Common myeloid progenitor, CD34-positive (primary cell): ENCODE results near the gene GUCA1A.
"Not testable (repeated sequence)": the region's sequence is repeated elsewhere in the genome, so short reads cannot be mapped to it uniquely, and the experiment has no call there.

Experiments used
- CTCF ChIA-PET: fragments of 350-600 bp; sonication (Branson Sonifier 250); formaldehyde crosslinking; loops from one replicate; lab custom pipeline; 2021; ENCODE audit warnings: antibody characterized with exemption; lab: Charles Lee
- POLR2A ChIA-PET: fragments of 350-600 bp; sonication (Branson Sonifier 250); formaldehyde crosslinking; loops from one replicate; lab custom pipeline; 2021; ENCODE audit warnings: antibody characterized with exemption; lab: Charles Lee
- DNase-seq, 3 donors: peaks; one replicate each; pipeline versions ENCODE4 v3.0.0 to v3.0.0-alpha.2; 2013
- H3K27ac ChIP-seq, 2 experiments: 1 replicate in 1 of 2; 2 replicates in 1 of 2; pipeline ENCODE4 v1.7.0; 2013; ENCODE audit warnings: inconsistent platforms in 2 of 2, low read length in 2 of 2, mild to moderate bottlenecking in 2 of 2, low read depth in 1 of 2, moderate library complexity in 1 of 2; ENCODE audit not compliant: severe bottlenecking in 2 of 2, insufficient read depth in 1 of 2, poor library complexity in 1 of 2
- H3K27me3 ChIP-seq, 5 experiments: replicated peaks in 2 of 5; 1 replicate in 3 of 5; 2 replicates in 2 of 5; pipeline versions ENCODE4 v1.6.1 to v1.7.0; 2013; ENCODE audit warnings: low read length in 4 of 5, mild to moderate bottlenecking in 2 of 5, moderate library complexity in 2 of 5, inconsistent platforms in 1 of 5; ENCODE audit not compliant: insufficient read depth in 5 of 5, control insufficient read depth in 4 of 5
- H3K36me3 ChIP-seq, 4 experiments: 1 replicate in 2 of 4; 2 replicates in 2 of 4; pipeline versions ENCODE4 v1.6.1 to v1.7.0; 2013; ENCODE audit warnings: low read length in 3 of 4, control low read depth in 1 of 4, mild to moderate bottlenecking in 1 of 4; ENCODE audit not compliant: control insufficient read depth in 4 of 4, insufficient read depth in 4 of 4
- H3K4me1 ChIP-seq, 4 experiments: 1 replicate in 3 of 4; 2 replicates in 1 of 4; pipeline versions ENCODE4 v1.6.1 to v1.7.1; 2013; ENCODE audit warnings: low read length in 3 of 4, mild to moderate bottlenecking in 3 of 4, control low read depth in 1 of 4, inconsistent platforms in 1 of 4, moderate library complexity in 1 of 4; ENCODE audit not compliant: control insufficient read depth in 4 of 4, insufficient read depth in 4 of 4; ENCODE audit errors: control extremely low read depth in 1 of 4
- H3K4me3 ChIP-seq, 7 experiments: 1 replicate in 4 of 7; 2 replicates in 3 of 7; pipeline versions ENCODE4 v1.5.1 to v1.7.0; 2013; ENCODE audit warnings: mild to moderate bottlenecking in 7 of 7, low read length in 6 of 7, moderate library complexity in 6 of 7, inconsistent platforms in 2 of 7, low read depth in 2 of 7, control low read depth in 1 of 7; ENCODE audit not compliant: insufficient read depth in 4 of 7, control insufficient read depth in 1 of 7; ENCODE audit errors: extremely low read depth in 1 of 7
- H3K9me3 ChIP-seq, 5 experiments: 1 replicate in 4 of 5; 2 replicates in 1 of 5; pipeline versions ENCODE4 v1.6.1 to v1.7.1; 2013; ENCODE audit warnings: low read length in 4 of 5, mild to moderate bottlenecking in 2 of 5, inconsistent platforms in 1 of 5, low read depth in 1 of 5, moderate library complexity in 1 of 5; ENCODE audit not compliant: control insufficient read depth in 4 of 5, insufficient read depth in 2 of 5; ENCODE audit errors: control extremely low read depth in 1 of 5
- WGBS: methylation state at CpG from one replicate; pipeline ENCODE4 v1.1.5; 2013; ENCODE audit not compliant: insufficient coverage; 5-methylcytosine and 5-hydroxymethylcytosine counted together

The GUCA1A gene

GRCh38 chr6:42202131-42202915 lies 29.2 kb downstream of the GUCA1A start:
- POLR2A ChIA-PET, H3K4me1 ChIP-seq, H3K9me3 ChIP-seq, H3K27ac ChIP-seq, H3K4me3 ChIP-seq, DNase-seq, H3K27me3 ChIP-seq: not testable (repeated sequence)
- H3K36me3 ChIP-seq = peaks cover 4 to 21% (median 11%) of the 10 kb centered on the region in 4 experiments
- CTCF ChIA-PET = interaction anchor here (0.9 to 1.8 kb wide), 4 partner anchors 12 to 76 kb away, joined by 3 to 7 read pairs (median 4); no protein-coding TSS in a partner anchor
- WGBS = 94% methylated on average over 9 of the region's 13 CpGs

- CTCF ChIA-PET = interaction anchor here (0.9 to 1.8 kb wide), 2 partner anchors 12 to 13 kb away, joined by 3 to 7 read pairs; no protein-coding TSS in a partner anchor
- POLR2A ChIA-PET = no interaction called here
Measured at GRCh38 chr6:42203183-42203582, 30.0 kb downstream of the GUCA1A start.

GRCh38 chr6:42204768-42205282 lies 31.7 kb downstream of the GUCA1A start:
- H3K27me3 ChIP-seq = no peaks in the 10 kb centered on the region
- peaks cover 9 to 40% (median 22%) of the 10 kb centered on the region in 4 experiments for H3K36me3 ChIP-seq
- H3K4me1 ChIP-seq = no peaks in the 10 kb centered on the region
- CTCF ChIA-PET = interaction anchor here (2.2 kb wide), 1 partner anchor 10 kb away, joined by 6 read pairs; no protein-coding TSS in a partner anchor
- WGBS = 100% methylated on average over 1 of the region's 4 CpGs
- POLR2A ChIA-PET = interaction anchor here (0.7 kb wide), 1 partner anchor 1681 kb away, joined by 6 read pairs; no protein-coding TSS in a partner anchor
- DNase-seq = no peak
- no peak overlapping the region for H3K4me3 ChIP-seq
- no peak overlapping the region for H3K27ac ChIP-seq
- no peaks in the 10 kb centered on the region for H3K9me3 ChIP-seq

More at GRCh38 chr6:42203183-42203582, 30.0 kb downstream of the GUCA1A start:
- Histone ChIP-seq H3K27ac (no peak overlapping the region), H3K27me3 (no peaks in the 10 kb centered on the region), H3K36me3 (peaks cover 4 to 29% (median 12%) of the 10 kb centered on the region in 4 experiments), H3K4me1 (no peaks in the 10 kb centered on the region), H3K9me3 (no peaks in the 10 kb centered on the region), H3K4me3 (no peak overlapping the region)
- DNase-seq = no peak
- 100% methylated on average over 3 of the region's 3 CpGs for WGBS

GRCh38 chr6:42207559-42207958 lies 34.4 kb downstream of the GUCA1A start:
- 100% methylated on average over 2 of the region's 2 CpGs for WGBS
- POLR2A ChIA-PET, H3K9me3 ChIP-seq, H3K4me1 ChIP-seq, H3K27ac ChIP-seq, DNase-seq, CTCF ChIA-PET, H3K4me3 ChIP-seq, H3K27me3 ChIP-seq: not testable (repeated sequence)
- peaks cover 16 to 62% (median 37%) of the 10 kb centered on the region in 4 experiments for H3K36me3 ChIP-seq

GRCh38 chr6:42210551-42210950 lies 37.4 kb downstream of the GUCA1A start:
- Histone ChIP-seq H3K27ac (no peak overlapping the region), H3K4me1 (peaks cover 0 to 4% (median 0%) of the 10 kb centered on the region in 4 experiments), H3K9me3 (no peaks in the 10 kb centered on the region), H3K27me3 (no peaks in the 10 kb centered on the region), H3K4me3 (no peak overlapping the region), H3K36me3 (peaks cover 17 to 70% (median 40%) of the 10 kb centered on the region in 4 experiments)
- CTCF ChIA-PET = no interaction called here
- no CpG with 5 or more reads among the region's 1 CpG for WGBS
- POLR2A ChIA-PET = no interaction called here
- no peak for DNase-seq

- Histone ChIP-seq H3K9me3 (no peaks in the 10 kb centered on the region), H3K4me3 (no peak overlapping the region), H3K27ac (no peak overlapping the region), H3K4me1 (peaks cover under 1 to 13% (median 5%) of the 10 kb centered on the region in 4 experiments), H3K27me3 (no peaks in the 10 kb centered on the region), H3K36me3 (peaks cover 17 to 61% (median 38%) of the 10 kb centered on the region in 4 experiments)
- ChIA-PET CTCF (no interaction called here), POLR2A (no interaction called here)
- DNase-seq = no peak
- WGBS = 100% methylated on average over 1 of the region's 6 CpGs
Measured at GRCh38 chr6:42211726-42212125, 38.6 kb downstream of the GUCA1A start.

- ChIA-PET POLR2A (no interaction called here), CTCF (interaction anchor here (0.9 to 1.2 kb wide), 2 partner anchors 77 to 335 kb away, joined by 3 to 6 read pairs; no protein-coding TSS in a partner anchor)
- Histone ChIP-seq H3K4me3 (no peak overlapping the region), H3K27me3 (no peaks in the 10 kb centered on the region), H3K27ac (no peak overlapping the region), H3K9me3 (no peaks in the 10 kb centered on the region), H3K4me1 (peaks cover 4 to 16% (median 8%) of the 10 kb centered on the region in 4 experiments), H3K36me3 (peaks cover 17 to 59% (median 38%) of the 10 kb centered on the region in 4 experiments)
- no CpG with 5 or more reads among the region's 3 CpGs for WGBS
- no peak for DNase-seq
Measured at GRCh38 chr6:42212442-42212841, 39.3 kb downstream of the GUCA1A start.
